IgD-negative memory B cell (primary cell): ENCODE measurements around the gene CSF3. TPM values are rescaled to one million over a fixed set of nuclear protein-coding genes. Genes with fewer than 3 reads are reported as not detected.
A peak's percentile ranks its signal among the peaks of the same experiment; 100 is the strongest.

Source experiments
- H3K27ac Mint-ChIP-seq, 3 donors: one replicate each; pipeline ENCODE4 v1.8.0; 2020 to 2022; ENCODE audit warnings: mild to moderate bottlenecking in 3 of 3, mixed read lengths in 3 of 3, moderate library complexity in 1 of 3
- H3K27me3 Mint-ChIP-seq: one replicate; pipeline ENCODE4 v1.8.0; 2021; ENCODE audit warnings: mixed read lengths
- H3K36me3 Mint-ChIP-seq: one replicate; pipeline ENCODE4 v1.8.0; 2020; ENCODE audit warnings: mild to moderate bottlenecking, mixed read lengths
- H3K4me1 Mint-ChIP-seq, 3 donors: one replicate each; pipeline ENCODE4 v1.8.0; 2020 to 2022; ENCODE audit warnings: mixed read lengths in 3 of 3, mild to moderate bottlenecking in 1 of 3
- H3K4me3 Mint-ChIP-seq, 4 donors: one replicate each; pipeline ENCODE4 v1.8.0; 2020 to 2022; ENCODE audit warnings: mild to moderate bottlenecking in 4 of 4, mixed read lengths in 4 of 4, moderate library complexity in 3 of 4
- H3K9me3 Mint-ChIP-seq, 3 donors: one replicate each; pipeline ENCODE4 v1.8.0; 2020 to 2021; ENCODE audit warnings: mixed read lengths in 3 of 3, mild to moderate bottlenecking in 1 of 3
- polyA plus RNA-seq: library from polyadenylated mRNA; unstranded; fragments of 300-500 nt; fragmentation: Illumina TruSeq; gene quantifications from one replicate; pipeline ENCODE4 v1.2.3, GENCODE V29; 2021

The CSF3 gene
- polyA plus RNA-seq = not detected

DNA sequence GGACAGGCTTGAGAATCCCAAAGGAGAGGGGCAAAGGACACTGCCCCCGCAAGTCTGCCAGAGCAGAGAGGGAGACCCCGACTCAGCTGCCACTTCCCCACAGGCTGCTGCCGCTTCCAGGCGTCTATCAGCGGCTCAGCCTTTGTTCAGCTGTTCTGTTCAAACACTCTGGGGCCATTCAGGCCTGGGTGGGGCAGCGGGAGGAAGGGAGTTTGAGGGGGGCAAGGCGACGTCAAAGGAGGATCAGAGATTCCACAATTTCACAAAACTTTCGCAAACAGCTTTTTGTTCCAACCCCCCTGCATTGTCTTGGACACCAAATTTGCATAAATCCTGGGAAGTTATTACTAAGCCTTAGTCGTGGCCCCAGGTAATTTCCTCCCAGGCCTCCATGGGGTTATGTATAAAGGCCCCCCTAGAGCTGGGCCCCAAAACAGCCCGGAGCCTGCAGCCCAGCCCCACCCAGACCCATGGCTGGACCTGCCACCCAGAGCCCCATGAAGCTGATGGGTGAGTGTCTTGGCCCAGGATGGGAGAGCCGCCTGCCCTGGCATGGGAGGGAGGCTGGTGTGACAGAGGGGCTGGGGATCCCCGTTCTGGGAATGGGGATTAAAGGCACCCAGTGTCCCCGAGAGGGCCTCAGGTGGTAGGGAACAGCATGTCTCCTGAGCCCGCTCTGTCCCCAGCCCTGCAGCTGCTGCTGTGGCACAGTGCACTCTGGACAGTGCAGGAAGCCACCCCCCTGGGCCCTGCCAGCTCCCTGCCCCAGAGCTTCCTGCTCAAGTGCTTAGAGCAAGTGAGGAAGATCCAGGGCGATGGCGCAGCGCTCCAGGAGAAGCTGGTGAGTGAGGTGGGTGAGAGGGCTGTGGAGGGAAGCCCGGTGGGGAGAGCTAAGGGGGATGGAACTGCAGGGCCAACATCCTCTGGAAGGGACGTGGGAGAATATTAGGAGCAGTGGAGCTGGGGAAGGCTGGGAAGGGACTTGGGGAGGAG lies at the start of gene CSF3:
TSS of gene CSF3 (plus strand) at position 436 of the 993 bp plus-strand sequence. CDS start at position 471, 35 bp downstream.
- H3K4me3 Mint-ChIP-seq = no peak within 1 kb of the TSS
- no peaks in the 10 kb centered on the region for H3K27me3 Mint-ChIP-seq
- no peaks in the 10 kb centered on the region for H3K9me3 Mint-ChIP-seq
- no peak within 1 kb of the TSS for H3K27ac Mint-ChIP-seq
- peaks cover 0 to 4% (median 0%) of the 10 kb centered on the region in 3 donors for H3K4me1 Mint-ChIP-seq
- no peaks in the 10 kb centered on the region for H3K36me3 Mint-ChIP-seq

GRCh38 chr17:39966771-39967170 lies 48.5 kb upstream of the CSF3 start:
- H3K27ac Mint-ChIP-seq = no peak overlapping the region
- peaks cover 0 to 1% (median 0%) of the 10 kb centered on the region in 3 donors for H3K9me3 Mint-ChIP-seq
- no peaks in the 10 kb centered on the region for H3K36me3 Mint-ChIP-seq
- H3K4me1 Mint-ChIP-seq = peaks cover 6 to 8% (median 6%) of the 10 kb centered on the region in 3 donors
- peak overlapping the region in 1 of 4 donors; percentile 13 for H3K4me3 Mint-ChIP-seq
- peaks cover 10% of the 10 kb centered on the region for H3K27me3 Mint-ChIP-seq

DNA sequence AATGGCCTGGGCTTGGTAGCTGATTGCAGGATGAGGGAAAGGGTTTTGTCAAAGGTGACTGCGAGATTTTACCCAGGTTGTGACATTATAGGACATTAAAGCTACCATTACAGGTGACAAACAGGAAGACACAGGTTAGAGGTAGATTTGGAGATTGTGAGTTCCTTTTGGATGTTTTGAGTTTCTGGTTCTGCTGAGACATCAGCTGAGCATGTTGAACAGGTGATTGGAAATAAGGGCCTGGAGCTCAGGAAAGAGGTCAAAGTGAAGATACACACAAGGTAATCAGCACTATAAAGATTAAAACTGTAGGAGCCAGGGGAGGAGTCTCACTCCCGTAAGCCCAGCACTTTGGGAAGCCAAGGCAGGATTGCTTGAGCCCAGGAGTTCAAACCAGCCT lies 46.5 kb upstream of the CSF3 start:
- Mint-ChIP-seq H3K27me3 (peaks cover 13% of the 10 kb centered on the region), H3K27ac (no peak overlapping the region), H3K36me3 (no peaks in the 10 kb centered on the region), H3K4me3 (no peak overlapping the region), H3K9me3 (peaks cover 0 to 1% (median 0%) of the 10 kb centered on the region in 3 donors), H3K4me1 (peaks cover 3 to 12% (median 7%) of the 10 kb centered on the region in 3 donors)

- peaks cover 11% of the 10 kb centered on the region for H3K27me3 Mint-ChIP-seq
- no peak overlapping the region for H3K27ac Mint-ChIP-seq
- H3K36me3 Mint-ChIP-seq = no peaks in the 10 kb centered on the region
These were observed 45.9 kb upstream of the CSF3 start for GRCh38 chr17:39969375-39969774.

DNA sequence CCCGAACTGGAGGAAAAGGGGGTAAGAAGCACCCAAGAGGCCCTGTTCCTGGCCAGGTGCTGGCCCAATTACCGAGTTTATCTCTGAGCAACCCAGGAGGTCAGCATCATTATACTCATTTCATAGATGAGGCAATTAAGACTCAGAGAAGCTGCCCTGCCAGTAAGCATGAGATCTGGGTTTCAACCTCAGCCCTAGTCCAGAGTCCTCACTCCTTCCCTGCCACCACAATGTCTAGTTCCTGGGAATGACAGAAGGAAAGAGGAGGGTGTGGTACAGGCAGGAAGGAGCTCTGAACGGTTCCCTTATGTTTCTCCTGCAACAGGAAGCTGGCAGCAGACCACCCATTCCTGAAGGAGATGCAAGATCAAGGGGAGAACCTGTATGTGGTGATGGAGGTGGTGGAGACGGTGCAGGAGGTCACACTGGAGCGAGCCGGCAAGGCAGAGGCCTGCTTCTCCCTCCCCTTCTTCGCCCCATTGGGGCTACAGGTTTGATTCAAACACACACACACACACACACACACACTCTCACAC lies 45.0 kb upstream of the CSF3 start:
- Mint-ChIP-seq H3K27ac (no peak overlapping the region), H3K4me3 (no peak overlapping the region), H3K9me3 (no peaks in the 10 kb centered on the region), H3K36me3 (no peaks in the 10 kb centered on the region), H3K27me3 (peaks cover 11% of the 10 kb centered on the region), H3K4me1 (peaks cover 0 to 12% (median 3%) of the 10 kb centered on the region in 3 donors)

More at GRCh38 chr17:39969375-39969774, 45.9 kb upstream of the CSF3 start:
- no peak overlapping the region for H3K4me3 Mint-ChIP-seq
- H3K9me3 Mint-ChIP-seq = no peaks in the 10 kb centered on the region
- peaks cover 0 to 12% (median 5%) of the 10 kb centered on the region in 3 donors for H3K4me1 Mint-ChIP-seq

GRCh38 chr17:39971076-39971603 lies 44.1 kb upstream of the CSF3 start:
- H3K27ac Mint-ChIP-seq = no peak overlapping the region
- no peaks in the 10 kb centered on the region for H3K36me3 Mint-ChIP-seq
- H3K27me3 Mint-ChIP-seq = peaks cover 11% of the 10 kb centered on the region
- H3K9me3 Mint-ChIP-seq = no peaks in the 10 kb centered on the region
- no peak overlapping the region for H3K4me3 Mint-ChIP-seq
- H3K4me1 Mint-ChIP-seq = peaks cover 0 to 12% (median 3%) of the 10 kb centered on the region in 3 donors

- Mint-ChIP-seq H3K4me1 (peaks cover 0 to 6% (median 3%) of the 10 kb centered on the region in 3 donors), H3K4me3 (no peak overlapping the region), H3K9me3 (no peaks in the 10 kb centered on the region), H3K36me3 (no peaks in the 10 kb centered on the region), H3K27ac (no peak overlapping the region), H3K27me3 (peaks cover 11% of the 10 kb centered on the region)
These were observed 43.0 kb upstream of the CSF3 start for GRCh38 chr17:39972271-39972670.

- H3K36me3 Mint-ChIP-seq = no peaks in the 10 kb centered on the region
- peak overlapping the region in 1 of 4 donors; percentile 33 for H3K4me3 Mint-ChIP-seq
- H3K27me3 Mint-ChIP-seq = peaks cover 10% of the 10 kb centered on the region
- H3K27ac Mint-ChIP-seq = no peak overlapping the region
- H3K4me1 Mint-ChIP-seq = peaks cover 0 to 6% (median 3%) of the 10 kb centered on the region in 3 donors
- no peaks in the 10 kb centered on the region for H3K9me3 Mint-ChIP-seq
These were observed 41.7 kb upstream of the CSF3 start for GRCh38 chr17:39973496-39973895.

DNA sequence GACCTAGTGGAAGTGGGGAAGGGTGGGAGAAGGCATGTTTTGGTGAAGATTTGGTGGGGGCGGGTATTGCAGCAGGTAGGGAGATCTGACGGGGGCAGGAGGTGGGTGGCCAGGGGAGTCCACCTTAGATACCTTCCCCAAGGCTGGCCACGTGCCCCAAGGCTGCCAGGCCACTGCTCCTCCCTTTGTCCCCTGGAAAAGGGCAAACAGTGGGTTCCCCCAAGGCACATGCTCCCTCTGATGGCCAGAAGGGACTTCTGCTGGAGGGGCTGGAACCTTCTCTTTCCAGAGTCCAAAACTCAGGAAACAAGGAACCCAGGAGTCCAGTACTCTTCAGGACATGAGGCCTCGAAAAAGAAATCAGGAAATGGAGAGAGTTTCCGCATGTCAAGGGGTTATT lies 40.8 kb upstream of the CSF3 start:
- peaks cover 4 to 10% (median 7%) of the 10 kb centered on the region in 3 donors for H3K4me1 Mint-ChIP-seq

DNA sequence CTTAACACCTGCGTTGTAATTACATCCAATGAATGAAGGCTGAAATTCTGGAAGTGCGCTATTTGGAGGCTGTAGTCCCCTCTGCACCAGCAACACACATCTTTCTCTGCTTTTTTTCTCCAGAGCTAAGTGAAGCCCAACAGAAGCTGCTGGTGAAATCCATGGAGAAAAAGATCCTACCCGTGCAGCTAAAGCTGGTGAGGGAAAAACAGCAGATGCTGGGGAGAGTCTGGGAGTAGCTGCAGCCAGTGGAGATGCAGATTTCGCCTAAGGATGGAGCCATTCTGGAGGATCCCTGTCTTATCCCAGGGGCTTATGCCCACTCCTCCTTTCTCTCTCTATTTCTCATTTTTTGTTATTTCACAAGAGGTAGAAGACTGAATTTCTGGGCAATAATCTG lies 39.4 kb upstream of the CSF3 start:
- Mint-ChIP-seq H3K36me3 (no peaks in the 10 kb centered on the region), H3K9me3 (no peaks in the 10 kb centered on the region), H3K4me1 (peaks cover 11 to 19% (median 16%) of the 10 kb centered on the region in 3 donors), H3K4me3 (no peak overlapping the region), H3K27me3 (peaks cover 6% of the 10 kb centered on the region), H3K27ac (no peak overlapping the region)

More for the DNA sequence above, 40.8 kb upstream of the CSF3 start:
- Mint-ChIP-seq H3K4me3 (no peak overlapping the region), H3K27ac (no peak overlapping the region), H3K36me3 (no peaks in the 10 kb centered on the region), H3K9me3 (no peaks in the 10 kb centered on the region), H3K27me3 (peaks cover 6% of the 10 kb centered on the region)

GRCh38 chr17:39979016-39979670 lies 36.1 kb upstream of the CSF3 start:
- H3K4me1 Mint-ChIP-seq = peaks cover 23 to 26% (median 26%) of the 10 kb centered on the region in 3 donors
- H3K36me3 Mint-ChIP-seq = no peaks in the 10 kb centered on the region
- H3K27me3 Mint-ChIP-seq = peaks cover under 1% of the 10 kb centered on the region
- H3K4me3 Mint-ChIP-seq = peak overlapping the region; percentile 94 to 97 (median 96)
- peak overlapping the region in 1 of 3 donors; percentile 96 for H3K27ac Mint-ChIP-seq
- no peaks in the 10 kb centered on the region for H3K9me3 Mint-ChIP-seq

DNA sequence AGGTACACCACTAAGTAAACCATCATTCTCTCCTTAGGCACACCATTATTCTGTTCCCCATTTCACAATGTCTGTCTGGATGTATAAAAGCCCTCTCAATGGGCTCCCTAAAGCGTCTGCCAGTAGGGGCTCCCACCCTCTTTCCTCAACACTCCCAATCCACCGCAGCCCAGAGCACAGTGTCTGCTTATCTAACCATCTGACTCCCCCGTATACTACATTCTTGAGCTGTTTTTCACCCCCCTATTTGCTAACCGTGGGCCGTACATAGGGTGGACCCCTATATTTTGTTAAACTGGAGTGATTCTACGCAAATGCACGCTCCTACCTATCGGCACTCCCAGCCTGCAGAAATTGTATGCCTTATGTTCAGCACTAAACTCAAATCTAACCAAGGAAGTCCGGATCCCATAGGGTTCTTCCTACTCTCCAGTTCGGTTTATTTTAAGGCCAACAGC lies 35.3 kb upstream of the CSF3 start:
- Mint-ChIP-seq H3K9me3 (no peaks in the 10 kb centered on the region), H3K36me3 (peaks cover 2% of the 10 kb centered on the region), H3K4me3 (peak overlapping the region; percentile 94 to 97 (median 96)), H3K27me3 (no peaks in the 10 kb centered on the region), H3K27ac (peak overlapping the region; percentile 94 to 98 (median 96)), H3K4me1 (peaks cover 23 to 28% (median 26%) of the 10 kb centered on the region in 3 donors)

GRCh38 chr17:39980351-39981206 lies 34.7 kb upstream of the CSF3 start, which contains the start of gene PSMD3:
TSS of gene PSMD3 (plus strand) at chr17:39980807. CDS start at chr17:39980971, 164 bp downstream.
- H3K27ac Mint-ChIP-seq = peak within 1 kb of the TSS; percentile 94 to 98 (median 96)
- peaks cover 2% of the 10 kb centered on the region for H3K36me3 Mint-ChIP-seq
- peaks cover 23 to 28% (median 26%) of the 10 kb centered on the region in 3 donors for H3K4me1 Mint-ChIP-seq
- H3K9me3 Mint-ChIP-seq = no peaks in the 10 kb centered on the region
- H3K27me3 Mint-ChIP-seq = no peaks in the 10 kb centered on the region
- peak within 1 kb of the TSS; percentile 94 to 97 (median 96) for H3K4me3 Mint-ChIP-seq
